DOHH2 (cell line): ENCODE measurements around the gene ASIC3.

Source experiments
- H3F3A ChIP-seq: fragments of 200-600 bp; sonication (generic), shearing (Covaris generic); 2 replicates; pipeline ENCODE4 v1.6.0; 2016; ENCODE audit warnings: antibody characterized with exemption, mild to moderate bottlenecking; ENCODE audit not compliant: control insufficient read depth, insufficient read depth
- H3K27ac ChIP-seq: fragments of 200-600 bp; sonication (generic); 2 replicates; pipeline ENCODE4 v1.5.1; 2014; ENCODE audit warnings: low read depth, mild to moderate bottlenecking, low read length, moderate library complexity
- H3K27me3 ChIP-seq: fragments of 200-600 bp; sonication (generic); 2 replicates; pipeline ENCODE4 v1.6.1; 2014; ENCODE audit warnings: mild to moderate bottlenecking, low read length, mixed read lengths; ENCODE audit not compliant: control insufficient read depth
- H3K36me3 ChIP-seq: fragments of 200-600 bp; sonication (generic); 2 replicates; pipeline ENCODE4 v1.6.1; 2014; ENCODE audit warnings: mild to moderate bottlenecking, low read length, moderate library complexity, mixed read lengths; ENCODE audit not compliant: control insufficient read depth
- H3K4me1 ChIP-seq: fragments of 200-600 bp; sonication (generic); 2 replicates; pipeline ENCODE4 v1.6.1; 2014; ENCODE audit warnings: mild to moderate bottlenecking, low read length, mixed read lengths; ENCODE audit not compliant: control insufficient read depth
- H3K4me2 ChIP-seq: fragments of 200-600 bp; sonication (generic); 2 replicates; pipeline ENCODE4 v1.6.0; 2014; ENCODE audit warnings: mild to moderate bottlenecking, low read length, moderate library complexity
- H3K4me3 ChIP-seq: fragments of 200-600 bp; sonication (generic); 2 replicates; pipeline ENCODE4 v1.5.1; 2014; ENCODE audit warnings: mild to moderate bottlenecking, low read length, mixed read lengths
- H3K79me2 ChIP-seq: fragments of 200-600 bp; sonication (generic); 2 replicates; pipeline ENCODE4 v1.6.1; 2014; ENCODE audit warnings: mild to moderate bottlenecking, low read length, mixed read lengths; ENCODE audit not compliant: control insufficient read depth
- H3K9me2 ChIP-seq: fragments of 200-600 bp; sonication (generic); replicated peaks from 2 replicates; pipeline ENCODE4 v1.6.1; 2014; ENCODE audit warnings: mild to moderate bottlenecking, low read length, mixed read lengths; ENCODE audit not compliant: control insufficient read depth
- H3K9me3 ChIP-seq: fragments of 200-600 bp; sonication (generic); 2 replicates; pipeline ENCODE4 v1.6.1; 2014; ENCODE audit warnings: antibody characterized with exemption, low read length, mixed read lengths; ENCODE audit not compliant: control insufficient read depth, insufficient read depth
- H4K20me1 ChIP-seq: fragments of 200-600 bp; sonication (generic); 2 replicates; pipeline ENCODE4 v1.6.0; 2014; ENCODE audit warnings: low read depth, mild to moderate bottlenecking, antibody characterized with exemption, low read length, moderate library complexity; ENCODE audit not compliant: control insufficient read depth, insufficient read depth
- CTCF ChIP-seq: fragments of 200-600 bp; sonication (generic); IDR thresholded peaks from one replicate; pipeline ENCODE4 v1.5.1; 2014; ENCODE audit warnings: antibody characterized with exemption, mild to moderate bottlenecking, low read depth, low read length; ENCODE audit not compliant: poor library complexity, severe bottlenecking
- EZH2phosphoT487 ChIP-seq: fragments of 200-600 bp; sonication (generic); IDR thresholded peaks from 2 replicates; pipeline ENCODE4 v1.6.1; 2017; ENCODE audit warnings: borderline replicate concordance, mild to moderate bottlenecking, antibody characterized with exemption, low read length, moderate library complexity, mixed read lengths

The ASIC3 gene

GRCh38 chr7:151008143-151008510, 40.2 kb upstream of the ASIC3 start:
- H3F3A ChIP-seq: peaks cover 6% of the 10 kb centered on the region; the same call in 1 of the 2 replicates
- H3K4me3 ChIP-seq: peak overlapping the region; percentile 88

GRCh38 chr7:151008511-151009323, 39.6 kb upstream of the ASIC3 start:
- TF ChIP-seq EZH2phosphoT487: no peak
- peak; percentile 97 for TF ChIP-seq CTCF
- H3K9me2 ChIP-seq: no peaks in the 10 kb centered on the region
- peak overlapping the region; percentile 21; the same call in 1 of the 2 replicates for H3K27ac ChIP-seq
- no peaks in the 10 kb centered on the region for H3K27me3 ChIP-seq
- H3F3A ChIP-seq: peaks cover 6% of the 10 kb centered on the region; the same call in 1 of the 2 replicates
- peaks cover 26% of the 10 kb centered on the region for H3K4me1 ChIP-seq
- H3K4me2 ChIP-seq: peak overlapping the region; percentile 87
- H3K79me2 ChIP-seq: no peaks in the 10 kb centered on the region
- no peaks in the 10 kb centered on the region for H3K9me3 ChIP-seq
- no peaks in the 10 kb centered on the region for H3K36me3 ChIP-seq
- peak overlapping the region; percentile 88 for H3K4me3 ChIP-seq
- H4K20me1 ChIP-seq: no peaks in the 10 kb centered on the region

More at GRCh38 chr7:151008143-151008510, 40.2 kb upstream of the ASIC3 start:
- Histone ChIP-seq H3K27ac (peak overlapping the region; percentile 21; the same call in 1 of the 2 replicates), H4K20me1 (no peaks in the 10 kb centered on the region), H3K4me2 (peak overlapping the region; percentile 87), H3K27me3 (no peaks in the 10 kb centered on the region), H3K4me1 (peaks cover 20% of the 10 kb centered on the region), H3K79me2 (no peaks in the 10 kb centered on the region), H3K36me3 (no peaks in the 10 kb centered on the region), H3K9me2 (no peaks in the 10 kb centered on the region), H3K9me3 (no peaks in the 10 kb centered on the region)
- TF ChIP-seq EZH2phosphoT487 (no peak), CTCF (no peak)

- TF ChIP-seq CTCF (no peak), EZH2phosphoT487 (no peak)
- peaks cover 33% of the 10 kb centered on the region for H3K4me1 ChIP-seq
- H3F3A ChIP-seq: peaks cover 6% of the 10 kb centered on the region; the same call in 1 of the 2 replicates
- no peaks in the 10 kb centered on the region for H3K27me3 ChIP-seq
- H3K79me2 ChIP-seq: no peaks in the 10 kb centered on the region
- H3K36me3 ChIP-seq: no peaks in the 10 kb centered on the region
- H3K9me3 ChIP-seq: no peaks in the 10 kb centered on the region
- H3K9me2 ChIP-seq: no peaks in the 10 kb centered on the region
- H3K27ac ChIP-seq: no peak overlapping the region
- peak overlapping the region; percentile 88 for H3K4me3 ChIP-seq
- no peaks in the 10 kb centered on the region for H4K20me1 ChIP-seq
- H3K4me2 ChIP-seq: peak overlapping the region; percentile 87
Observed at GRCh38 chr7:151009327-151010036, 38.8 kb upstream of the ASIC3 start.
